ENCODE data around the gene UTP4. TPM values are rescaled to one million over a fixed set of nuclear protein-coding genes. Genes with fewer than 3 reads are reported as not detected.

Gene UTP4
- total and polyA plus RNA-seq, 2 donors (not counting 3 experiments of a cell fraction or from before 2014, with no cell fraction given) = 56.1 to 59.5 TPM

DNA sequence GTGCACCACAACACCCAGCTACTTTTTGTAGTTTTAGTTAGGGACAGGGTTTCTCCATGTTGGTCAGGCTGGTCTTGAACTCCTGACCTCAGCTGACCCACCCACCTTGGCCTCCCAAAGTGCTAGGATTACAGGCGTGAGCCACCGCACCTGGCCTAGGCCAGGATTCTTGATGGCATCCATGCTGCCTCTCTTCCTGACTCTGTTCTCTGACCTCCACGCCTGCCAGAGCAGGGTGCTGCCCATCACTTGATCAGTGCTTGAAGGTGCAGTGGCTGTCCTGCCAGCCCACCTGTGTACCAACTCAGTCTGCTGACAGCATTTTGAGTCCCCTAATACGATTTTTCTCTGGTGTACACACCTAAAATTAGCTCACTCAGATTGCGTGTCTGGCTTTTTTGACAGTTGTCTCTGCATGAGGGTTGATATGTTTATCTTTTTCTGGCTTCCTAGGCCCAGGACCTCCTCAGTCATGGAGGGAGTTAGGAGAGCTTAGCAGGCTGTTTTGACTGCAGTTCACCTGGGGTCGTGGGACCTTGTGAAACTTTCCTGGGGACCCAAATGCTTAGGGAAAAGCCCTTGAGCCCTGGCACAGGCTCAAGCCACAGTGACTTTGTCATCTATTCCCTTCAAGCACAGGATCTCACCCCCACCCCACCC lies 21.1 kb upstream of the UTP4 start:
- FAIRE-seq (no peak), DNase-seq (ENCODE audit: low read depth, low spot score) (no peak)
- Histone ChIP-seq H3K9ac (replicated peaks; ENCODE audit: extremely low read depth, insufficient read depth, low read length) (no peak overlapping the region), H3K4me1 (ENCODE audit: control insufficient read depth, extremely low read depth, insufficient read depth, low read length) (peaks cover 20% of the 10 kb centered on the region), H2AFZ (ENCODE audit: low read depth, low read length) (no peak overlapping the region), H3K27me3 (ENCODE audit: control insufficient read depth in 2 of 2, insufficient read depth in 2 of 2, low read length in 2 of 2) (no peaks in the 10 kb centered on the region), H3K9me1 (replicated peaks; ENCODE audit: control insufficient read depth, extremely low read depth, insufficient read depth, low read length) (no peaks in the 10 kb centered on the region), H3K4me3 (replicated peaks in 1 of 3; ENCODE audit: insufficient read depth in 1 of 3, low read depth in 1 of 3, low read length in 3 of 3) (no peak overlapping the region), H3K79me2 (ENCODE audit: control insufficient read depth, insufficient read depth, low read length) (no peaks in the 10 kb centered on the region), H3K4me2 (ENCODE audit: insufficient read depth, low read length) (no peak overlapping the region), H4K20me1 (replicated peaks; ENCODE audit: control insufficient read depth, extremely low read depth, insufficient read depth, low read length) (no peaks in the 10 kb centered on the region), H3K9me3 (replicated peaks; ENCODE audit: control insufficient read depth, insufficient read depth, low read length) (no peaks in the 10 kb centered on the region), H3K27ac (ENCODE audit: insufficient read depth, low read depth, low read length) (no peak overlapping the region), H3K36me3 (ENCODE audit: control insufficient read depth in 2 of 2, extremely low read depth in 1 of 2, insufficient read depth in 2 of 2, low read length in 2 of 2) (peaks cover 0 to 5% of the 10 kb centered on the region in 2 experiments)
- intact Hi-C loops (cut with micrococcal nuclease) = no loop called here
- ChIA-PET POLR2A (no interaction called here), CTCF (interaction anchor here (1.1 to 4.2 kb wide), 8 partner anchors 10 to 411 kb away, joined by 3 to 45 read pairs (median 10); no protein-coding TSS in a partner anchor)
- dilution Hi-C loops (cut with MboI; ENCODE audit: extremely low pct_ligation_motif_present, low sequenced_read_pairs) = no loop called here
- TF ChIP-seq JUN (IDR thresholded peaks at IDR 0.05; ENCODE audit: borderline replicate concordance, insufficient read depth, insufficient read length, low read depth) (no peak), MYC (IDR thresholded peaks at IDR 0.05; ENCODE audit: low read depth, low read length) (no peak), FOS (IDR thresholded peaks at IDR 0.05; ENCODE audit: borderline replicate concordance, insufficient read depth, low read length) (no peak), EZH2 (IDR thresholded peaks at IDR 0.05; ENCODE audit: borderline replicate concordance, low read depth, low read length, severe bottlenecking) (no peak), CTCF (IDR thresholded peaks at IDR 0.05; ENCODE audit: extremely low read depth in 1 of 2, insufficient read depth in 1 of 2, low read depth in 1 of 2, low read length in 2 of 2) (no peak), GATA2 (IDR thresholded peaks at IDR 0.05; ENCODE audit: insufficient read depth, insufficient read length, low read depth, low read length) (no peak), POLR2A (IDR thresholded peaks at IDR 0.05; ENCODE audit: low read depth, low read length) (no peak), POLR2AphosphoS5 (IDR thresholded peaks at IDR 0.05; ENCODE audit: insufficient read depth, low read depth, low read length) (no peak)
- TF ChIP-seq, protein P1, sequence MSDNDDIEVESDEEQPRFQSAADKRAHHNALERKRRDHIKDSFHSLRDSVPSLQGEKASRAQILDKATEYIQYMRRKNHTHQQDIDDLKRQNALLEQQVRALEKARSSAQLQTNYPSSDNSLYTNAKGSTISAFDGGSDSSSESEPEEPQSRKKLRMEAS (IDR thresholded peaks at IDR 0.05; ENCODE audit: insufficient read depth, insufficient read length) = no peak
- no TSS peak for BruUV-seq (replicated peaks)

Data from endothelial cell of umbilical vein (primary cell).